ENCODE data around the gene GZMH. TPM values are rescaled to one million over a fixed set of nuclear protein-coding genes. Genes with fewer than 3 reads are reported as not detected.

Gene GZMH
- total RNA-seq, 1 experiment from 2014 or later, result not detected

GRCh38 chr14:24563505-24563904, 46.0 kb downstream of the GZMH start:
- Mint-ChIP-seq H3K27ac (ENCODE audit: low read depth, unreplicated experiment) (no peak overlapping the region), H3K4me1 (ENCODE audit: insufficient read depth, unreplicated experiment) (no peaks in the 10 kb centered on the region), H3K36me3 (ENCODE audit: insufficient read depth, unreplicated experiment) (no peaks in the 10 kb centered on the region), H3K27me3 (ENCODE audit: insufficient read depth, unreplicated experiment) (no peaks in the 10 kb centered on the region), H3K9me3 (ENCODE audit: unreplicated experiment) (peaks cover 9% of the 10 kb centered on the region), H3K4me3 (ENCODE audit: unreplicated experiment) (no peak overlapping the region)
- no peak for TF ChIP-seq CTCF (IDR thresholded peaks at IDR 0.05; ENCODE audit: unreplicated experiment)
- intact Hi-C loops (cut with micrococcal nuclease), result no loop called here
- ChIA-PET POLR2A (no interaction called here), CTCF (no interaction called here)
- no peak for DNase-seq (ENCODE audit: unreplicated experiment)
- BruUV-seq (replicated peaks), result no TSS peak

GRCh38 chr14:24556756-24557155, 52.7 kb downstream of the GZMH start:
- ChIA-PET CTCF (no interaction called here), POLR2A (no interaction called here)
- H3K27ac Mint-ChIP-seq (ENCODE audit: low read depth, unreplicated experiment), result peak overlapping the region; percentile 13
- H3K36me3 Mint-ChIP-seq (ENCODE audit: insufficient read depth, unreplicated experiment), result no peaks in the 10 kb centered on the region
- no peak for TF ChIP-seq CTCF (IDR thresholded peaks at IDR 0.05; ENCODE audit: unreplicated experiment)
- DNase-seq (ENCODE audit: unreplicated experiment), result peak; percentile 5
- BruUV-seq (replicated peaks), result no TSS peak
- peaks cover 7% of the 10 kb centered on the region for H3K9me3 Mint-ChIP-seq (ENCODE audit: unreplicated experiment)
- no peak overlapping the region for H3K4me3 Mint-ChIP-seq (ENCODE audit: unreplicated experiment)
- no peaks in the 10 kb centered on the region for H3K27me3 Mint-ChIP-seq (ENCODE audit: insufficient read depth, unreplicated experiment)
- H3K4me1 Mint-ChIP-seq (ENCODE audit: insufficient read depth, unreplicated experiment), result peaks cover 7% of the 10 kb centered on the region
- intact Hi-C loops (cut with micrococcal nuclease), result no loop called here

Other genes with a start within 250 kb of the GZMH start
- gene NFATC4, start 241.5 kb downstream of the GZMH start, total RNA-seq (2022), result 0.23 and 1.7 TPM in 2 replicates
- gene NYNRIN, start 210.7 kb downstream of the GZMH start, total RNA-seq (2022), result not detected in 2 replicates
- gene CBLN3, start 180.0 kb downstream of the GZMH start, total RNA-seq (2022), result 2.4 TPM in 2 replicates
- 63.0 TPM in 2 replicates for gene KHNYN, start 179.7 kb downstream of the GZMH start, total RNA-seq (2022)
- gene SDR39U1, start 166.9 kb downstream of the GZMH start, total RNA-seq (2022), result 53.2 and 58.7 TPM in 2 replicates
- not detected in 2 replicates for gene CMA1, start 101.4 kb downstream of the GZMH start, total RNA-seq (2022)
- gene CTSG, start 33.4 kb downstream of the GZMH start, total RNA-seq (2022), result not detected in 2 replicates
- not detected in 2 replicates for gene GZMB, start 24.5 kb upstream of the GZMH start, total RNA-seq (2022)